Skeletal muscle satellite cell (primary cell): ENCODE data around the gene GIPR. TPM values are rescaled to one million over a fixed set of nuclear protein-coding genes. Genes with fewer than 3 reads are reported as not detected.
"Not testable (repeated sequence)": the region's sequence is repeated elsewhere in the genome, so short reads cannot be mapped to it uniquely, and the experiment has no call there.

Experiments used
- H3K27me3 ChIP-seq: 2 replicates; pipeline ENCODE4 v1.7.0; 2013; ENCODE audit warnings: low read length; ENCODE audit not compliant: control insufficient read depth, insufficient read depth
- H3K36me3 ChIP-seq: 2 replicates; pipeline ENCODE4 v1.7.0; 2013; ENCODE audit warnings: mild to moderate bottlenecking, control low read depth, low read length; ENCODE audit not compliant: insufficient read depth
- H3K4me1 ChIP-seq: 2 replicates; pipeline ENCODE4 v1.7.0; 2013; ENCODE audit warnings: low read length; ENCODE audit not compliant: control insufficient read depth, insufficient read depth
- H3K4me2 ChIP-seq: 2 replicates; pipeline ENCODE4 v1.7.0; 2013; ENCODE audit warnings: mild to moderate bottlenecking, low read length
- H3K4me3 ChIP-seq: 2 replicates; pipeline ENCODE4 v1.7.0; 2013; ENCODE audit warnings: low read length
- H3K9ac ChIP-seq: 2 replicates; pipeline ENCODE4 v1.7.0; 2013; ENCODE audit warnings: mild to moderate bottlenecking, low read depth, low read length, moderate library complexity
- H3K9me3 ChIP-seq: replicated peaks from 2 replicates; pipeline ENCODE4 v1.7.0; 2013; ENCODE audit warnings: mild to moderate bottlenecking, control low read depth, low read length
- total RNA-seq: library from RNA; depleted of rRNA; stranded (reverse); fragments of >200 nt; gene quantifications from 2 replicates; pipeline ENCODE4 v1.2.3, GENCODE V29; 2012; rRNA removed

GIPR gene, protein sequence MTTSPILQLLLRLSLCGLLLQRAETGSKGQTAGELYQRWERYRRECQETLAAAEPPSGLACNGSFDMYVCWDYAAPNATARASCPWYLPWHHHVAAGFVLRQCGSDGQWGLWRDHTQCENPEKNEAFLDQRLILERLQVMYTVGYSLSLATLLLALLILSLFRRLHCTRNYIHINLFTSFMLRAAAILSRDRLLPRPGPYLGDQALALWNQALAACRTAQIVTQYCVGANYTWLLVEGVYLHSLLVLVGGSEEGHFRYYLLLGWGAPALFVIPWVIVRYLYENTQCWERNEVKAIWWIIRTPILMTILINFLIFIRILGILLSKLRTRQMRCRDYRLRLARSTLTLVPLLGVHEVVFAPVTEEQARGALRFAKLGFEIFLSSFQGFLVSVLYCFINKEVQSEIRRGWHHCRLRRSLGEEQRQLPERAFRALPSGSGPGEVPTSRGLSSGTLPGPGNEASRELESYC
- total RNA-seq, result not detected in 2 replicates

DNA sequence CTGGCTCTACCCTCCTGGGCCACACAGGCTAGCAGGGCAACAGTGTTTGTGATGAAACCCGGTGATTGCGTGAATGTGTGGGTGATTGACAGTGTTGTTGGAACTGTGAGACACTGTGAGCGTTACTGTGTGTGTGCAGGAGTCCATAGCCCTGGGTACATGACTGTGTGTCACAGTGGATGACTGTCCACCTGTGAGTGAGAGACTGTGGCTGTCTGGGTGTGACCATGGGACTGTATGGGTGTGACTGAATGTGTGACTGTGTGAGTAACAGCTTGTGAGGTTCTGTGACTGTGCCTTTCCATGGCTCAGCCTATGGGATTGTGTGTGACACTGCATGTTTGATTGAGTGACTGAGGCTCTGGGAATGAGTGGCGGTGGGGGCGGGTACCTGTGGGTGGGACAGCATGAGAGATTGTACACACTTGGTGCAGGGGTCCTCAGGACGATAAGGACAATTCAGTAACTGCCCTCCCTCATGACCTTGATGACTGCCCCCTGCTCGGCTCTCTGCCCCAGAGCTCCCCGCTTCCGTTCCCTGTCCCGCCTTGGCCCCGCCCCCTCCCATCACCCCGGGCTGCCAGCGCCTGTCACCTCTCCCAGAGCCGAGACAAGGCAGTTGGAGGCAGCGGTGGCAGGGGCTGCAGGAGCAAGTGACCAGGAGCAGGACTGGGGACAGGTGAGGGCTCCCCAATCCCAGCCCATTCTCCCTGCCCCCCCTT is at the start of gene GIPR:
TSS of gene GIPR (plus strand) at position 602 of the 722 bp plus-strand sequence. CDS start 1,300 bp downstream, outside the sequence.
- peak within 1 kb of the TSS; percentile 65 for H3K4me2 ChIP-seq
- no peaks in the 10 kb centered on the region for H3K9me3 ChIP-seq
- no peak within 1 kb of the TSS for H3K9ac ChIP-seq
- H3K36me3 ChIP-seq, result no peaks in the 10 kb centered on the region
- H3K27me3 ChIP-seq, result peaks cover 44% of the 10 kb centered on the region
- H3K4me3 ChIP-seq, result peak within 1 kb of the TSS; percentile 50
- H3K4me1 ChIP-seq, result peaks cover 17% of the 10 kb centered on the region

DNA sequence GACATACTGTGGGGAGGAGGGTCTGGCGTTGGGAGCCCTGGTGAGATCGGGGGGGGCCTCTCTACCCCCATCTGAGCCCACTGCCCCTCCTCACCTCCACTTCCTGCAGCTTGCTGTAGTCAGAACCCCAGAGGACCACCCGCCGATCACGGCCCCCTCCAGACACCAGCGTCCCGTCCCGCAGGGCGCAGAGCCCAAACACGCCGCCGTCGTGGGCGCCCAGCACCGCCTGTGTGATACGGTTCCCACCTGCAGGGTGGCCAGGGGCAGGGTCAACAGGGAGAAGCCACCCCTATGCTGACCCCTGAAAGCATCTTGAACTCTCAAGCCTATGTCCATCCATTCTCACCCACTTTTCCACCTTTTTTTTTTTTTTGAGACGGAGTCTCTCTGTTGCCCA is 46.6 kb upstream of the GIPR start:
- Histone ChIP-seq H3K27me3 (no peaks in the 10 kb centered on the region), H3K4me2 (no peak overlapping the region), H3K9ac (no peak overlapping the region), H3K4me1 (no peaks in the 10 kb centered on the region), H3K4me3 (no peak overlapping the region), H3K9me3 (no peaks in the 10 kb centered on the region), H3K36me3 (peaks cover 29% of the 10 kb centered on the region)

DNA sequence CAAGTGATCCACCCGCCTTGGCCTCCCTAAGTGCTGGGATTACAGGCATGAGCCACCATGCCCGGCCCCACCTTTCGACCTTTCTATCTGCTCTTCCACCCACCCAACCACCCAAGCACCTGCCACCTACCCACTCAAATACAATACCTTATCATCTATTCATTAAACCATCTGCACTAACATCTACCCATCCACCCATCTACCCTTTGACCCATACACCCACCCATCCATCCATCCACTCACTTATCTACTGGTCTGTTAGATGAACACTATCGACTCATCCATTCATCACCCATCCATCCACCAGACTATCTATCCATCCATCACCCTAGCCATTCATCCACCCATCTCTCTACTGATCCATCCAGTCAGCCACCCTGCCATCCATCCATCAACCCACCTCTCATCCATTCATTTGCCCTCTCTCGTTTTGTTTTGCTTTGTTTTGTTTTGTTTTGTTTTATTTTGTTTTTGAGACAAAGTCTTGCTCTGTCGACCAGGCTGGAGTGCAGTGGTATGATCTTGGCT is 46.0 kb upstream of the GIPR start:
- H3K36me3 ChIP-seq, result peaks cover 28% of the 10 kb centered on the region
- H3K4me3 ChIP-seq, result no peak overlapping the region
- H3K4me2 ChIP-seq, result no peak overlapping the region
- no peaks in the 10 kb centered on the region for H3K9me3 ChIP-seq
- H3K4me1 ChIP-seq, result no peaks in the 10 kb centered on the region
- H3K9ac ChIP-seq, result no peak overlapping the region
- H3K27me3 ChIP-seq, result no peaks in the 10 kb centered on the region

- no peak overlapping the region for H3K4me3 ChIP-seq
- H3K36me3 ChIP-seq, result peaks cover 33% of the 10 kb centered on the region
- no peaks in the 10 kb centered on the region for H3K27me3 ChIP-seq
- H3K4me2 ChIP-seq, result no peak overlapping the region
- no peak overlapping the region for H3K9ac ChIP-seq
- no peaks in the 10 kb centered on the region for H3K9me3 ChIP-seq
- H3K4me1 ChIP-seq, result no peaks in the 10 kb centered on the region
Observed at GRCh38 chr19:45623984-45624383, 44.0 kb upstream of the GIPR start.

DNA sequence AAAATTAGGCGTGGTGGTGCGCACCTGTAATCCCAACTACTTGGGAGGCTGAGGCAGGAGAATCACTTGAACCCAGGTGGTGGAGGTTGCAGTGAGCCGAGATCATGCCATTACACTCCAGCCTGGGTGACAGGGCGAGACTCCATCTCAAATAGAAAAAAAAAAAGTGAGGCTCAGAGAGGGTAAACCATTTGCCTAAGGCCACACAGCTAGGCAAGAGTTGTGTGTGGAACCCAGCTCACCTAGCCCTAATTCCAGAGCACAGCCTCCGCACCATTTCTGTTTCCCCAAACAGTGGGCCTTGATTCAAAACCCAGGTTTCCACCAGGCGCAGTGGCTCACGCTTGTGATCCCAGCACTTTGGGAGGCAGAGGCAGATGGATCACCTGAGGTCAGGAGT is 39.8 kb upstream of the GIPR start:
- Histone ChIP-seq H3K4me1 (peaks cover 12% of the 10 kb centered on the region), H3K36me3 (peaks cover 26% of the 10 kb centered on the region)
- not testable (repeated sequence) for H3K4me2 ChIP-seq, H3K4me3 ChIP-seq, H3K9ac ChIP-seq, H3K27me3 ChIP-seq, H3K9me3 ChIP-seq

DNA sequence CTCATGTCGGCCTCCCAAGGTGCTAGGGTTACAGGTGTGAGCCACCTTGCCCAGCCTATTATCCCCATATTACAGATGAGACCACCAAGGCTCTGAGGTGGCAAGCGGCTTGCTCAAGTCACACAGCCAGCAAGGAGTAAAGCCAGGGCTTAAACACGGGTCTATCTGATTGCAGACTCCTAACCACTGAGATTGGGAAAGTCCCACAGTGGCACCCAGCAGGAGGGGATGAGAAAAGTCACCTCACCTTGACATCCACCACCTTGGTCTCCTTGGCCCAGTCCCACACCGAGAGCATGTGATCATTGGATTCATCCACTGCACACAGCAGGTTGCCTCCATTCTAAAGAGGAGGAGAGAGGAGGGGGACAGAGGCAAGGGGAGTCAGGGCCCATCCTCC is 38.3 kb upstream of the GIPR start:
- no peak overlapping the region for H3K4me3 ChIP-seq
- no peaks in the 10 kb centered on the region for H3K27me3 ChIP-seq
- peaks cover 12% of the 10 kb centered on the region for H3K4me1 ChIP-seq
- H3K4me2 ChIP-seq, result no peak overlapping the region
- no peak overlapping the region for H3K9ac ChIP-seq
- peaks cover 19% of the 10 kb centered on the region for H3K36me3 ChIP-seq
- H3K9me3 ChIP-seq, result no peaks in the 10 kb centered on the region

DNA sequence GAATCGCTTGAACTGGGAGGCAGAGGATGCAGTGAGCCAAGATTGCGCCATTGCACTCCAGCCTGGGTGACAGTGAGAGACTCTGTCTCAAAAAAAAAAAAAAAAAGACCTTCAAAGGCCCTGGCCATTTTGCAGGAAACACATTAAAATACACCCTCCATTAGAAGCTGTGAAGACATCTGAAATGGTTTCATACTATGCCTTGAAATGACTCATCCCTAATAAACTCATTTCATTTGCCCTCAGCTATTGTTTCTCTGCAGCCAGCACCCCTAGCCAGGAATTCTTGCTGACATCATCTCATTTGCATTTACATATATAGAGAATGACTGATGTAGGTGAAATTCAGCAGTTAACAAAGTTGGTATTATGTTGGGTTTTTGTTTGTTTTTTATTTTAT is 37.6 kb upstream of the GIPR start:
- H3K27me3 ChIP-seq, result no peaks in the 10 kb centered on the region
- no peak overlapping the region for H3K4me3 ChIP-seq
- H3K4me2 ChIP-seq, result no peak overlapping the region
- H3K9me3 ChIP-seq, result no peaks in the 10 kb centered on the region
- peaks cover 12% of the 10 kb centered on the region for H3K4me1 ChIP-seq
- peaks cover 19% of the 10 kb centered on the region for H3K36me3 ChIP-seq
- H3K9ac ChIP-seq, result no peak overlapping the region

GRCh38 chr19:45632468-45633196 is 35.4 kb upstream of the GIPR start:
- no peak overlapping the region for H3K4me3 ChIP-seq
- peak overlapping the region; percentile 55 for H3K4me2 ChIP-seq
- peaks cover 11% of the 10 kb centered on the region for H3K36me3 ChIP-seq
- peaks cover 12% of the 10 kb centered on the region for H3K4me1 ChIP-seq
- H3K9me3 ChIP-seq, result no peaks in the 10 kb centered on the region
- H3K27me3 ChIP-seq, result no peaks in the 10 kb centered on the region
- H3K9ac ChIP-seq, result peak overlapping the region; percentile 56

DNA sequence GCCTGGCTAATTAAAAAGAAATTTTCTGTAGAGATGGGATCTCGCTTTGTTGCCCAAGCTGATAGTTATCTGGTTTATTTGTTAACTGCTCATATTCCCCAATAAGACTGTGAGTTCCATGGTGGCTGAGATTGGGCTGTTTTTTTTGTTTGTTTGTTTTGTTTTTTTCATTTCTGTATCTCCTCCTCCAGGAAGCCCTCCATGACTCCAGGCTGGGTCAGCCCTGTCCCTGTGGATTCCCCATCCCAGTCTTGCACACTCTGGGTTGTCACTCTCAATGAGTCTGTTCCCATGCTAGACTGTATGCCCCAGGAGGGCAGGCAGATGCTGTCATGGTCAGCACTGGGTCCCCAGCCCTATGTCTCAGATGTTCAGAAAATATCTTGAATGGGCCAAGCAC is 31.7 kb upstream of the GIPR start:
- Histone ChIP-seq H3K36me3 (peaks cover 3% of the 10 kb centered on the region), H3K4me2 (no peak overlapping the region), H3K9me3 (no peaks in the 10 kb centered on the region), H3K4me3 (no peak overlapping the region), H3K4me1 (peaks cover 22% of the 10 kb centered on the region), H3K9ac (no peak overlapping the region), H3K27me3 (no peaks in the 10 kb centered on the region)

DNA sequence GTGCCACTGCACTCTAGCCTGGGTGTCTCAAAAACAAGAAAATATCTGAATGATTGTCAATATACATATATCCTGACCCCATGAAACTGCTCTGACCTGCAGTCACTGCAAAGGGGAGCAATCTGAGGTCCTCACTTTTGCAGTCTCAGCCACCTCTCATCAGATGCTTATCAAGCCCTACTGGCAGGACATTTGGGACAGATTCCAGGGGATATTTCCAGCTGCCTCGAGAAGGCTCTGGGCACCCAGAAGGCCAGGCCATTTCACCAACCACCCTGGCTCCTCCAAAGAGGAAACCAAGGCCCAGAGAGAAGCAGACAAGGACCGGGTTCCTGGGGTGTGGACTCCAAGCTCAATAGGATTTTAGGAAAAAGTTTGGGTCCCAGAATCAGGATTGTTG is 31.1 kb upstream of the GIPR start:
- Histone ChIP-seq H3K4me2 (no peak overlapping the region), H3K4me3 (no peak overlapping the region), H3K4me1 (peaks cover 27% of the 10 kb centered on the region), H3K36me3 (peaks cover 3% of the 10 kb centered on the region), H3K27me3 (no peaks in the 10 kb centered on the region), H3K9me3 (no peaks in the 10 kb centered on the region), H3K9ac (no peak overlapping the region)
